CD8-positive, alpha-beta memory T cell (primary cell): ENCODE results near the gene IL1RL2. TPM values are rescaled to one million over a fixed set of nuclear protein-coding genes. Genes with fewer than 3 reads are reported as not detected.

ENCODE experiments used
- CTCF ChIA-PET: fragments of 350-600 bp; sonication (Branson Sonifier 250); formaldehyde crosslinking; loops from one replicate; lab custom pipeline; 2021; ENCODE audit warnings: antibody characterized with exemption; lab: Charles Lee
- POLR2A ChIA-PET: fragments of 350-600 bp; sonication (Branson Sonifier 250); formaldehyde crosslinking; loops from one replicate; lab custom pipeline; 2021; ENCODE audit warnings: antibody characterized with exemption; lab: Charles Lee
- DNase-seq, 5 donors: peaks; one replicate each; pipeline versions ENCODE4 v3.0.0 to v3.0.0-alpha.2; 2020 to 2022; ENCODE audit warnings: mixed read lengths in 1 of 5
- H3K27ac ChIP-seq: one replicate; pipeline ENCODE4 v1.7.0; 2013; ENCODE audit warnings: low read depth, mild to moderate bottlenecking, low read length, moderate library complexity
- H3K27me3 ChIP-seq: 2 replicates; pipeline ENCODE4 v1.7.0; 2013; ENCODE audit warnings: low read length, mild to moderate bottlenecking; ENCODE audit not compliant: insufficient read depth, poor library complexity, severe bottlenecking
- H3K36me3 ChIP-seq: 2 replicates; pipeline ENCODE4 v1.7.0; 2013; ENCODE audit warnings: mild to moderate bottlenecking, low read length, moderate library complexity; ENCODE audit not compliant: insufficient read depth
- H3K4me1 ChIP-seq: 2 replicates; pipeline ENCODE4 v1.7.0; 2013; ENCODE audit warnings: mild to moderate bottlenecking, low read length, moderate library complexity; ENCODE audit not compliant: insufficient read depth
- H3K4me3 ChIP-seq: 2 replicates; pipeline ENCODE4 v1.7.0; 2013; ENCODE audit warnings: mild to moderate bottlenecking, low read length
- H3K9me3 ChIP-seq: 2 replicates; pipeline ENCODE4 v1.7.0; 2013; ENCODE audit warnings: mild to moderate bottlenecking, low read length
- H3K27ac Mint-ChIP-seq, 8 donors: one replicate each; pipeline ENCODE4 v1.8.0; 2020 to 2021; ENCODE audit warnings: mixed read lengths in 8 of 8, mild to moderate bottlenecking in 6 of 8, inconsistent platforms in 3 of 8, moderate library complexity in 3 of 8
- H3K27me3 Mint-ChIP-seq, 2 donors: one replicate each; pipeline ENCODE4 v1.8.0; 2020 to 2021; ENCODE audit warnings: mixed read lengths in 2 of 2, mild to moderate bottlenecking in 1 of 2, moderate library complexity in 1 of 2
- H3K36me3 Mint-ChIP-seq, 3 donors: one replicate each; pipeline ENCODE4 v1.8.0; 2020 to 2021; ENCODE audit warnings: mixed read lengths in 3 of 3, inconsistent platforms in 1 of 3, mild to moderate bottlenecking in 1 of 3
- H3K4me1 Mint-ChIP-seq, 3 donors: one replicate each; pipeline ENCODE4 v1.8.0; 2020 to 2021; ENCODE audit warnings: mixed read lengths in 3 of 3, inconsistent platforms in 1 of 3, mild to moderate bottlenecking in 1 of 3
- H3K4me3 Mint-ChIP-seq, 7 donors: one replicate each; pipeline ENCODE4 v1.8.0; 2020 to 2021; ENCODE audit warnings: mixed read lengths in 7 of 7, mild to moderate bottlenecking in 6 of 7, moderate library complexity in 4 of 7, inconsistent platforms in 2 of 7
- H3K9me3 Mint-ChIP-seq, 5 donors: one replicate each; pipeline ENCODE4 v1.8.0; 2020 to 2022; ENCODE audit warnings: mixed read lengths in 5 of 5, mild to moderate bottlenecking in 3 of 5, moderate library complexity in 2 of 5, inconsistent platforms in 1 of 5
- polyA plus RNA-seq: library from polyadenylated mRNA; unstranded; fragments of 300-500 nt; fragmentation: Illumina TruSeq; gene quantifications from one replicate; pipeline ENCODE4 v1.2.3, GENCODE V29; 2021
- total RNA-seq, 2 experiments: library from RNA; stranded (reverse); gene quantifications; one replicate each; pipeline ENCODE4 v1.2.3, GENCODE V29; 2021

The IL1RL2 gene
- total and polyA plus RNA-seq, 3 experiments from 2014 or later = 0.13 to 0.33 TPM; not detected in 1

- POLR2A ChIA-PET = no interaction called here
- Histone ChIP-seq H3K36me3 (no peaks in the 10 kb centered on the region), H3K4me3 (no peak overlapping the region), H3K27me3 (no peaks in the 10 kb centered on the region), H3K4me1 (no peaks in the 10 kb centered on the region), H3K9me3 (no peaks in the 10 kb centered on the region), H3K27ac (no peak overlapping the region)
- H3K36me3 Mint-ChIP-seq = peaks cover 0 to 1% (median 0%) of the 10 kb centered on the region in 3 donors
- H3K4me3 Mint-ChIP-seq = no peak overlapping the region
- H3K9me3 Mint-ChIP-seq = no peaks in the 10 kb centered on the region
- CTCF ChIA-PET = no interaction called here
- H3K27ac Mint-ChIP-seq = no peak overlapping the region
- no peaks in the 10 kb centered on the region for H3K4me1 Mint-ChIP-seq
- DNase-seq = no peak
- H3K27me3 Mint-ChIP-seq = peaks cover 2 to 11% of the 10 kb centered on the region in 2 donors
Measured at GRCh38 chr2:102168026-102168771, 18.6 kb upstream of the IL1RL2 start.

- CTCF ChIA-PET = no interaction called here
- no peaks in the 10 kb centered on the region for H3K9me3 Mint-ChIP-seq
- no peaks in the 10 kb centered on the region for H3K9me3 ChIP-seq
- DNase-seq = no peak
- no peak overlapping the region for H3K27ac ChIP-seq
- POLR2A ChIA-PET = no interaction called here
- H3K27me3 ChIP-seq = no peaks in the 10 kb centered on the region
- H3K4me1 ChIP-seq = no peaks in the 10 kb centered on the region
- no peak overlapping the region for H3K4me3 Mint-ChIP-seq
- H3K27ac Mint-ChIP-seq = no peak overlapping the region
- H3K4me3 ChIP-seq = no peak overlapping the region
- H3K36me3 Mint-ChIP-seq = peaks cover 0 to 2% (median 0%) of the 10 kb centered on the region in 3 donors
- H3K4me1 Mint-ChIP-seq = no peaks in the 10 kb centered on the region
- H3K27me3 Mint-ChIP-seq = peaks cover 7 to 9% of the 10 kb centered on the region in 2 donors
- no peaks in the 10 kb centered on the region for H3K36me3 ChIP-seq
Measured at GRCh38 chr2:102171946-102172345, 14.9 kb upstream of the IL1RL2 start.

- Mint-ChIP-seq H3K27ac (no peak overlapping the region), H3K36me3 (peaks cover 0 to 4% (median 0%) of the 10 kb centered on the region in 3 donors)
Measured at GRCh38 chr2:102172745-102173144, 14.1 kb upstream of the IL1RL2 start.

GRCh38 chr2:102176172-102176571 is 10.7 kb upstream of the IL1RL2 start:
- Mint-ChIP-seq H3K27me3 (peaks cover 9 to 17% of the 10 kb centered on the region in 2 donors), H3K4me3 (no peak overlapping the region), H3K4me1 (no peaks in the 10 kb centered on the region), H3K36me3 (peaks cover 0 to 3% (median 0%) of the 10 kb centered on the region in 3 donors), H3K9me3 (no peaks in the 10 kb centered on the region), H3K27ac (no peak overlapping the region)
- Histone ChIP-seq H3K4me1 (no peaks in the 10 kb centered on the region), H3K27ac (no peak overlapping the region), H3K36me3 (no peaks in the 10 kb centered on the region), H3K27me3 (no peaks in the 10 kb centered on the region), H3K4me3 (no peak overlapping the region), H3K9me3 (no peaks in the 10 kb centered on the region)
- CTCF ChIA-PET = interaction anchor here (2.0 kb wide), 1 partner anchor 10 kb away, joined by 6 read pairs; no protein-coding TSS in a partner anchor
- DNase-seq = no peak
- POLR2A ChIA-PET = no interaction called here

More at GRCh38 chr2:102172745-102173144, 14.1 kb upstream of the IL1RL2 start:
- Histone ChIP-seq H3K27ac (no peak overlapping the region), H3K4me3 (no peak overlapping the region), H3K4me1 (no peaks in the 10 kb centered on the region), H3K27me3 (no peaks in the 10 kb centered on the region), H3K9me3 (no peaks in the 10 kb centered on the region), H3K36me3 (no peaks in the 10 kb centered on the region)
- Mint-ChIP-seq H3K4me1 (no peaks in the 10 kb centered on the region), H3K27me3 (peaks cover 6 to 9% of the 10 kb centered on the region in 2 donors), H3K4me3 (no peak overlapping the region), H3K9me3 (no peaks in the 10 kb centered on the region)
- CTCF ChIA-PET = no interaction called here
- no peak for DNase-seq
- POLR2A ChIA-PET = no interaction called here

DNA sequence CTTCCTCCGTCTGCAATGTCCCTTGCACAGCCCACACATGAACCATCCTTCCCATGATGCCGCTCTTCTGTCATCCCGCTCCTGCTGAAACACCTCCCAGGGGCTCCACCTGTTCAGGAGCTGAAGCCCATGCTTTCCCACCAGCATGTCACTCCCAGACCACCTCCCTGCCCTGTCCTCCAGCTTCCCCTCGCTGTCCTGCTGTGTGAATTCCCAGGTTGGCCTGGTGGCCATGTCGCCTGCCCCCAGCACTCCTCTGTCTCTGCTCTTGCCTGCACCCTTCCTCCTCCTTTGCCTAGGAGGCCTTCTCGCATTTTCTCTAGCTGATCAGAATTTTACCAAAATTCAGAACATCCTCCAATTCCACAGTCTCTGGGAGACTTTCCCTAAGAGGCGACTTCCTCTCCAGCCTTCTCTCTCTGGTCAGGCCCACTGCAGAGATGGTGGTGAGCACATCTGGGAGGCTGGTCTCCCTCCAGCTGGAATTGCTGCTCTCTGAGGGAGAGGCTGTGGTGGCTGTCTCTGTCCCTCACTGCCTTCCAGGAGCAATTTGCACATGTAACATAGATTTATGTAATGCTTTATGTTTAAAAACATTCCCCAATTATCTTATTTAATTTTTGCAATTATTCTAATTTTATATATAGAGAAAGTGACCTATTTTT is 8.9 kb upstream of the IL1RL2 start:
- no peaks in the 10 kb centered on the region for H3K27me3 ChIP-seq
- no peaks in the 10 kb centered on the region for H3K36me3 ChIP-seq
- H3K4me1 Mint-ChIP-seq = no peaks in the 10 kb centered on the region
- peaks cover 0 to 3% (median 0%) of the 10 kb centered on the region in 3 donors for H3K36me3 Mint-ChIP-seq
- H3K4me1 ChIP-seq = no peaks in the 10 kb centered on the region
- H3K9me3 Mint-ChIP-seq = no peaks in the 10 kb centered on the region
- H3K27me3 Mint-ChIP-seq = peaks cover 10 to 27% of the 10 kb centered on the region in 2 donors
- CTCF ChIA-PET = interaction anchor here (2.0 kb wide), 1 partner anchor 12 kb away, joined by 6 read pairs; no protein-coding TSS in a partner anchor
- no peak for DNase-seq
- H3K27ac Mint-ChIP-seq = no peak overlapping the region
- H3K4me3 Mint-ChIP-seq = no peak overlapping the region
- no peak overlapping the region for H3K27ac ChIP-seq
- H3K4me3 ChIP-seq = no peak overlapping the region
- POLR2A ChIA-PET = no interaction called here
- H3K9me3 ChIP-seq = no peaks in the 10 kb centered on the region

DNA sequence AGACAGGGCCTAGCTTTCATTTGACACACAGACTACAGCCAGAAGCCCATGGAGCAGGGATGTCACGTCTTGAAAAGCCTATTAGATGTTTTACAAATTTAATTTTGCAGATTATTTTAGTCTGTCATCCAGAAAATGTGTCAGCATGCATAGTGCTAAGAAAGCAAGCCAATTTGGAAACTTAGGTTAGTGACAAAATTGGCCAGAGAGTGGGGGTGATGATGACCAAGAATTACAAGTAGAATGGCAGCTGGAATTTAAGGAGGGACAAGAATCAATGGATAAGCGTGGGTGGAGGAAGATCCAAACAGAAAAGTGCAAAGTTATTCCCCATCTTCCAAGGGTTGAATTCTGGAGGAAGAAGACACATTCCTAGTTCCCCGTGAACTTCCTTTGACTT is 7.8 kb upstream of the IL1RL2 start:
- H3K9me3 Mint-ChIP-seq = no peaks in the 10 kb centered on the region
- H3K4me1 Mint-ChIP-seq = no peaks in the 10 kb centered on the region
- no peak overlapping the region for H3K27ac Mint-ChIP-seq
- H3K4me1 ChIP-seq = no peaks in the 10 kb centered on the region
- no peaks in the 10 kb centered on the region for H3K36me3 ChIP-seq
- ChIA-PET POLR2A (no interaction called here), CTCF (no interaction called here)
- H3K27me3 Mint-ChIP-seq = peaks cover 10 to 27% of the 10 kb centered on the region in 2 donors
- peaks cover 0 to 4% (median 0%) of the 10 kb centered on the region in 3 donors for H3K36me3 Mint-ChIP-seq
- no peaks in the 10 kb centered on the region for H3K9me3 ChIP-seq
- DNase-seq = no peak
- H3K27ac ChIP-seq = no peak overlapping the region
- H3K4me3 ChIP-seq = no peak overlapping the region
- H3K27me3 ChIP-seq = no peaks in the 10 kb centered on the region
- H3K4me3 Mint-ChIP-seq = no peak overlapping the region

DNA sequence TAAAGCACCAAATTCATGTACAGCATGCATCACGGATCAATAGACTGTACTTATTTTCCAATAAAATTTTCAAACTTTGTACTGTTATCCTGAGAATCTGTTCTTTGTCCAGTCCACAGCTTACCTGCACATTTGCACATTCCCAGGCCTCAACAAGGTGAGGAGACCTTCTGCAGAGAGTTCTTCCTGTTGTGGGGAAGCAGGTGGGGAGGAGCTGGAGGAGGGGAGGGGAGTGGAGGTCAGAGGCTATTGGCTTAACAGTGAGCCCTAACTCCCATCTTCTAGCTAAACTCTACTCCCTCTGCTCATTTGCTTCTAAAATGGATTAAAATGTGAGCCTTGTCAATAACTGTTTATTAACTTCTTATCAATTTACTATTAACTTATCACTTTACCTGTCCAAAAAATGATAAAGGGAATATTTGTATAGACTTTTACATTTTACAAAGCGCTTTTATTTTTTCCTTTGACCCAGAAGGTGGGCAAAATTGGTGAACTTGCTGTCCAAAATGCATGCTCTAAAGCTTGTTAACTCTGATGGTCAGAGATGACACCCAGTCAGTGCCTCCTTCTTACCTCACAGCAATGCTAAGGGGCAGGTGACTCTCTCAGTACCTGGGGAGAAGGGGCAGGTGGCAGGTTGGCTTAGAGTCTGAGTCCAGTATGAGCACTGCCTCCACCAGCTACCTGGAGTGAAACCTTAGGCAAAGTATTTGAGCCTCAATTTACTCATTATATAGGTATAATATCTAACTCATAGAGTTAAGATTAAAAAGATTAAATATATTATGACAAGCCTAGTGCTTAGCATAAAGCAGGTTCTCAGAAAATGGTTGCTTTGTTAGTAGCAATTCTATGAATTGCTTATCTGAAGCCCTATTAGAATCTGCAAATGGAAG is 6.8 kb upstream of the IL1RL2 start:
- Histone ChIP-seq H3K27me3 (no peaks in the 10 kb centered on the region), H3K36me3 (no peaks in the 10 kb centered on the region), H3K4me1 (no peaks in the 10 kb centered on the region), H3K27ac (no peak overlapping the region), H3K4me3 (no peak overlapping the region), H3K9me3 (no peaks in the 10 kb centered on the region)
- ChIA-PET CTCF (no interaction called here), POLR2A (no interaction called here)
- Mint-ChIP-seq H3K36me3 (peaks cover 0 to 3% (median 0%) of the 10 kb centered on the region in 3 donors), H3K27me3 (peaks cover 12 to 31% of the 10 kb centered on the region in 2 donors), H3K9me3 (no peaks in the 10 kb centered on the region), H3K4me3 (no peak overlapping the region), H3K27ac (no peak overlapping the region), H3K4me1 (no peaks in the 10 kb centered on the region)
- no peak for DNase-seq
